HepG2 (cell line): Measurements from ENCODE around the gene WSCD2. TPM values are rescaled to one million over a fixed set of nuclear protein-coding genes. Genes with fewer than 3 reads are reported as not detected.

ENCODE experiments used
- BCL3 ChIP-seq: sonication (generic); formaldehyde crosslinking; IDR thresholded peaks from 2 replicates; pipeline ENCODE4 v1.5.1; 2020; ENCODE audit warnings: mild to moderate bottlenecking, missing genetic modification reagents, moderate library complexity
- GABPB1 ChIP-seq: IDR thresholded peaks from 2 replicates; pipeline ENCODE4 v1.6.1; 2016; ENCODE audit warnings: mild to moderate bottlenecking, missing genetic modification reagents, moderate library complexity, missing compliant biosample characterization
- HNRNPLL ChIP-seq: fragments of 200-400 bp; formaldehyde crosslinking; IDR thresholded peaks from 2 replicates; pipeline ENCODE4 v1.6.1; 2017; ENCODE audit warnings: mild to moderate bottlenecking, low read depth, low read length; ENCODE audit not compliant: poor library complexity, severe bottlenecking
- KMT2A ChIP-seq: sonication (generic); formaldehyde crosslinking; IDR thresholded peaks from 2 replicates; pipeline ENCODE4 v1.4.0; 2020; ENCODE audit warnings: missing genetic modification reagents
- NFKBIZ ChIP-seq: IDR thresholded peaks from 2 replicates; pipeline ENCODE4 v1.6.1; 2018; ENCODE audit warnings: missing genetic modification reagents, missing compliant biosample characterization
- POGK ChIP-seq: sonication (generic); formaldehyde crosslinking; conservative IDR thresholded peaks from 2 replicates; pipeline ENCODE4 v1.8.0; 2022; ENCODE audit warnings: mild to moderate bottlenecking, moderate library complexity, missing genetic modification reagents
- SMYD3 ChIP-seq: sonication (generic); formaldehyde crosslinking; IDR thresholded peaks from 2 replicates; pipeline ENCODE4 v1.8.1; 2023; ENCODE audit warnings: mild to moderate bottlenecking, missing genetic modification reagents
- U2AF2 ChIP-seq: fragments of 200-400 bp; formaldehyde crosslinking; IDR thresholded peaks from 2 replicates; pipeline ENCODE4 v1.6.1; 2017; ENCODE audit warnings: low read depth, mild to moderate bottlenecking, low read length
- ZGPAT ChIP-seq: IDR thresholded peaks from 2 replicates; pipeline ENCODE4 v1.6.1; 2016; ENCODE audit warnings: mild to moderate bottlenecking
- ZNF329 ChIP-seq: sonication (generic); formaldehyde crosslinking; IDR thresholded peaks from 2 replicates; pipeline ENCODE4 v1.9.0; 2021; ENCODE audit warnings: low read depth, mild to moderate bottlenecking, missing genetic modification reagents
- ZNF629 ChIP-seq: sonication (generic); formaldehyde crosslinking; conservative IDR thresholded peaks from 2 replicates; pipeline ENCODE4 v1.5.0; 2020; ENCODE audit warnings: missing genetic modification reagents
- ZNF713 ChIP-seq: sonication (generic); formaldehyde crosslinking; IDR thresholded peaks from 2 replicates; pipeline ENCODE4 v1.4.0; 2020; ENCODE audit warnings: mild to moderate bottlenecking, missing genetic modification reagents
- ZZZ3 ChIP-seq: sonication (generic); formaldehyde crosslinking; IDR thresholded peaks from 2 replicates; pipeline ENCODE4 v1.4.0; 2020; ENCODE audit warnings: missing genetic modification reagents, mild to moderate bottlenecking, borderline replicate concordance
- polyA plus RNA-seq, 8 experiments: library from polyadenylated mRNA; depleted of rRNA in 3 of 8; stranded (reverse) in 7 of 8; unstranded in 1 of 8; fragments of >200 nt; fragmentation: Illumina TruSeq in 4 of 8; extraction: Trizol in 4 of 8; gene quantifications; 2 replicates each; pipeline versions ENCODE4 v1.2.1 to v1.2.3, GENCODE V29; 2011 to 2016; ENCODE audit warnings: low read depth in 4 of 8, missing spikeins in 1 of 8, mixed read lengths in 1 of 8; ENCODE audit not compliant: insufficient read depth in 1 of 8
- total RNA-seq, 5 experiments: library from RNA; depleted of rRNA; stranded (reverse); fragments of >200 nt; fragmentation: Illumina TruSeq; extraction: Trizol; gene quantifications; 2 replicates each; pipeline ENCODE4 v1.2.3, GENCODE V29; 2016; ENCODE audit warnings: low read depth in 1 of 5
- TF ChIP-seq, protein P1 (sequence below): sonication (generic); formaldehyde crosslinking; IDR thresholded peaks from 2 replicates; pipeline ENCODE4 v1.4.0; 2020; ENCODE audit warnings: mild to moderate bottlenecking, missing genetic modification reagents
- TF ChIP-seq, protein P2 (sequence below): sonication (generic); formaldehyde crosslinking; conservative IDR thresholded peaks from 2 replicates; pipeline ENCODE4 v1.8.0; 2022; ENCODE audit warnings: low read depth, missing genetic modification reagents
- TF ChIP-seq, protein P3 (sequence below): sonication (generic); formaldehyde crosslinking; IDR thresholded peaks from 2 replicates; pipeline ENCODE4 v1.4.0; 2020; ENCODE audit warnings: missing genetic modification reagents

The WSCD2 gene
- total and polyA plus RNA-seq, 2 of the 13 experiments (the other 11 are each of a cell fraction or from before 2014, with no cell fraction given) = not detected

- TF ChIP-seq KMT2A (no peak), ZGPAT (CRISPR knock-in tag) (no peak), NFKBIZ (CRISPR knock-in tag) (no peak), SMYD3 (CRISPR knock-in tag) (no peak), ZNF329 (CRISPR knock-in tag) (no peak), ZNF629 (peak; percentile 92), ZNF713 (no peak), U2AF2 (no peak), GABPB1 (peak; percentile 44; the same call in 1 of the 2 replicates), ZZZ3 (CRISPR knock-in tag) (no peak), POGK (CRISPR knock-in tag) (no peak), BCL3 (0 out of 2 replicates have a peak, but pooled peaks have one; percentile 39), HNRNPLL (peak; percentile 88)
- TF ChIP-seq, protein P1, sequence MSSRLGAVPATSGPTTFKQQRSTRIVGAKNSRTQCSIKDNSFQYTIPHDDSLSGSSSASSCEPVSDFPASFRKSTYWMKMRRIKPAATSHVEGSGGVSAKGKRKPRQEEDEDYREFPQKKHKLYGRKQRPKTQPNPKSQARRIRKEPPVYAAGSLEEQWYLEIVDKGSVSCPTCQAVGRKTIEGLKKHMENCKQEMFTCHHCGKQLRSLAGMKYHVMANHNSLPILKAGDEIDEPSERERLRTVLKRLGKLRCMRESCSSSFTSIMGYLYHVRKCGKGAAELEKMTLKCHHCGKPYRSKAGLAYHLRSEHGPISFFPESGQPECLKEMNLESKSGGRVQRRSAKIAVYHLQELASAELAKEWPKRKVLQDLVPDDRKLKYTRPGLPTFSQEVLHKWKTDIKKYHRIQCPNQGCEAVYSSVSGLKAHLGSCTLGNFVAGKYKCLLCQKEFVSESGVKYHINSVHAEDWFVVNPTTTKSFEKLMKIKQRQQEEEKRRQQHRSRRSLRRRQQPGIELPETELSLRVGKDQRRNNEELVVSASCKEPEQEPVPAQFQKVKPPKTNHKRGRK (CRISPR knock-in tag) = no peak
- TF ChIP-seq, protein P2, sequence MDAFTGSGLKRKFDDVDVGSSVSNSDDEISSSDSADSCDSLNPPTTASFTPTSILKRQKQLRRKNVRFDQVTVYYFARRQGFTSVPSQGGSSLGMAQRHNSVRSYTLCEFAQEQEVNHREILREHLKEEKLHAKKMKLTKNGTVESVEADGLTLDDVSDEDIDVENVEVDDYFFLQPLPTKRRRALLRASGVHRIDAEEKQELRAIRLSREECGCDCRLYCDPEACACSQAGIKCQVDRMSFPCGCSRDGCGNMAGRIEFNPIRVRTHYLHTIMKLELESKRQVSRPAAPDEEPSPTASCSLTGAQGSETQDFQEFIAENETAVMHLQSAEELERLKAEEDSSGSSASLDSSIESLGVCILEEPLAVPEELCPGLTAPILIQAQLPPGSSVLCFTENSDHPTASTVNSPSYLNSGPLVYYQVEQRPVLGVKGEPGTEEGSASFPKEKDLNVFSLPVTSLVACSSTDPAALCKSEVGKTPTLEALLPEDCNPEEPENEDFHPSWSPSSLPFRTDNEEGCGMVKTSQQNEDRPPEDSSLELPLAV (CRISPR knock-in tag) = no peak
- TF ChIP-seq, protein P3, sequence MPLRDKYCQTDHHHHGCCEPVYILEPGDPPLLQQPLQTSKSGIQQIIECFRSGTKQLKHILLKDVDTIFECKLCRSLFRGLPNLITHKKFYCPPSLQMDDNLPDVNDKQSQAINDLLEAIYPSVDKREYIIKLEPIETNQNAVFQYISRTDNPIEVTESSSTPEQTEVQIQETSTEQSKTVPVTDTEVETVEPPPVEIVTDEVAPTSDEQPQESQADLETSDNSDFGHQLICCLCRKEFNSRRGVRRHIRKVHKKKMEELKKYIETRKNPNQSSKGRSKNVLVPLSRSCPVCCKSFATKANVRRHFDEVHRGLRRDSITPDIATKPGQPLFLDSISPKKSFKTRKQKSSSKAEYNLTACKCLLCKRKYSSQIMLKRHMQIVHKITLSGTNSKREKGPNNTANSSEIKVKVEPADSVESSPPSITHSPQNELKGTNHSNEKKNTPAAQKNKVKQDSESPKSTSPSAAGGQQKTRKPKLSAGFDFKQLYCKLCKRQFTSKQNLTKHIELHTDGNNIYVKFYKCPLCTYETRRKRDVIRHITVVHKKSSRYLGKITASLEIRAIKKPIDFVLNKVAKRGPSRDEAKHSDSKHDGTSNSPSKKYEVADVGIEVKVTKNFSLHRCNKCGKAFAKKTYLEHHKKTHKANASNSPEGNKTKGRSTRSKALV (CRISPR knock-in tag) = peak; percentile 91
Observed at GRCh38 chr12:108129017-108129812, at the start of gene WSCD2 (continued).
